ENCODE measurements around the gene HS3ST2. TPM values are rescaled to one million over a fixed set of nuclear protein-coding genes. Genes with fewer than 3 reads are reported as not detected.

HS3ST2 gene
- total RNA-seq, 4 donors from 2014 or later, result 0.87 to 3.0 (median 2.3) TPM

DNA sequence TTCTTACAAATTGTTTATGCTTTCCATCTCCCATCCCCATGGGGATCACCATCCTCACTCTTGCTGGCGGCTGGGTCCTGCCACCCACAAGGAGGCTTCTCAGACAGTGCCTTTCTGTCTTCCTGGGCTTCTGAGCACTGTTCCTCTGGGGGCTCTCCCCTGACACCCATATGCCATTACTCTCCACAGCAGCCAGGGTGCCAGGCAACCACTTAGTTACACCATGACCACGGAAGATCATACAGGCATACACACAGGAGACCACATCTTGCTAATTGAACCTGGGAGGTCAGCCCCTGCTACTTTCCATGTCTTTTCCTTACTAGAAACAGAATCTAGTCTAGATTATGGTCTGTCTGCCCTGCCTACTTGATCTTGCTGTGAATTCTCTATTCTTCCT lies 27.7 kb upstream of the HS3ST2 start:
- Histone ChIP-seq H3K27ac (no peak overlapping the region), H3K4me3 (no peak overlapping the region), H3K9me3 (no peaks in the 10 kb centered on the region), H3K27me3 (no peaks in the 10 kb centered on the region), H3K4me1 (no peaks in the 10 kb centered on the region), H3K36me3 (no peaks in the 10 kb centered on the region)
- TF ChIP-seq, protein P1, sequence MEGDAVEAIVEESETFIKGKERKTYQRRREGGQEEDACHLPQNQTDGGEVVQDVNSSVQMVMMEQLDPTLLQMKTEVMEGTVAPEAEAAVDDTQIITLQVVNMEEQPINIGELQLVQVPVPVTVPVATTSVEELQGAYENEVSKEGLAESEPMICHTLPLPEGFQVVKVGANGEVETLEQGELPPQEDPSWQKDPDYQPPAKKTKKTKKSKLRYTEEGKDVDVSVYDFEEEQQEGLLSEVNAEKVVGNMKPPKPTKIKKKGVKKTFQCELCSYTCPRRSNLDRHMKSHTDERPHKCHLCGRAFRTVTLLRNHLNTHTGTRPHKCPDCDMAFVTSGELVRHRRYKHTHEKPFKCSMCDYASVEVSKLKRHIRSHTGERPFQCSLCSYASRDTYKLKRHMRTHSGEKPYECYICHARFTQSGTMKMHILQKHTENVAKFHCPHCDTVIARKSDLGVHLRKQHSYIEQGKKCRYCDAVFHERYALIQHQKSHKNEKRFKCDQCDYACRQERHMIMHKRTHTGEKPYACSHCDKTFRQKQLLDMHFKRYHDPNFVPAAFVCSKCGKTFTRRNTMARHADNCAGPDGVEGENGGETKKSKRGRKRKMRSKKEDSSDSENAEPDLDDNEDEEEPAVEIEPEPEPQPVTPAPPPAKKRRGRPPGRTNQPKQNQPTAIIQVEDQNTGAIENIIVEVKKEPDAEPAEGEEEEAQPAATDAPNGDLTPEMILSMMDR (IDR thresholded peaks at IDR 0.05), result no peak
- TF ChIP-seq POLR2A (IDR thresholded peaks at IDR 0.05) (no peak), EP300 (IDR thresholded peaks at IDR 0.05) (no peak)
- no peak for DNase-seq (ENCODE audit: low spot score in 2 of 2)
- WGBS, 2 donors, result 85 to 89% methylated on average over 2 of the region's 2 CpGs

DNA sequence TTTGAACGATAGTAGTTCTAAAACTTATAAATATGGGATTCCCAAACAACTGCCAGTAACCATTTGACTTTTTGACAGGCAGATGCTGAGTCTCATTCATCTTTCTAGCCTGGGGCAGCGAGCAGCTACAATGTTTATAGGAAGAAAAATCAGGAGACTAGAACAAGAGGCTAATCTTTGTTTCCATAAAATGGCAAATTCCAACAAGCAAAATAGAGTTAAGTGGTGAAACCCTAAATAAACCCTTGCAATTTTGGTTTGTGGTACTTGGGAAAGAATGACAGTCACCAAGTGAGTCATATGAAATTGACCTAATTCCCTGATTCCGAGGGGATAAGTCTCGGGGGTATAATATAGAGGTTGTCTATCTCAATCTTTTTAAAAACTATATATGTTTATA lies 27.3 kb upstream of the HS3ST2 start:
- H3K27me3 ChIP-seq, result no peaks in the 10 kb centered on the region
- TF ChIP-seq, protein P1 (IDR thresholded peaks at IDR 0.05), result no peak
- TF ChIP-seq POLR2A (IDR thresholded peaks at IDR 0.05) (no peak), EP300 (IDR thresholded peaks at IDR 0.05) (no peak)

DNA sequence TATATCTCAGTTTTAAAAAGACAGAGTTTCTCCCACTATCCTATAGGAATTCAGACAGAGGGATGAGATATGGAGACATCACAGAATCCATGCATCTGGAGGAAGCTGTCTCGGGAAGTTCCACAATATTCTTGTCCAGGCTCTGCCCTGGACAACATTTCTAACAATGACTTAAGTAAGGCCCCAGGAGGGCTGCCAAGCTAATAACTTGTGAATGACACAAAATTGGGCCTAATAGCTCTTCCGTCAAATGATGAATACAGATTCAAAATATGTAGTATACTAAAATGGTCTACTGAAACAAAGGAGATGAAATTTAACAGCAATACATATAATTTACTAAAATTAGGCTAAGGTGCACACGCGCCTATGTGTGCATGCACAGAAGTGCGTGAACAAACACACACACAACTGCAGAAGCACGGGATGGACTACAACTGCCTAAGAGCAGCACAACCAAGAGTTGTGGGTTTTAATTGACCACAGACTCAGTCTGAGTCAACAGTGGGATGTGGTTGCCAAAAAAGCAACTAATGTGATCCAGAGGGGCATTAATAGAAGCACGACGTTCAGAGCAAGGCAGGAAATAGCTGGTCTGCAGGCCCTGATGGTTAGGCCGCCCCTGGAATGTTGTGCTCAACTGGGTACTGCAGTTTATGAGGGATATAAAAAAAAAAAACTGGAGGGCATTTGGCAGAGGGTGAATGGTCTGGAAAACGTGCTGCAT lies 26.3 kb upstream of the HS3ST2 start:
- H3K27me3 ChIP-seq, result no peaks in the 10 kb centered on the region
- 40 to 48% methylated on average over 10 of the region's 10 CpGs for WGBS, 2 donors
- no peaks in the 10 kb centered on the region for H3K36me3 ChIP-seq
- no peak overlapping the region for H3K27ac ChIP-seq
- no peaks in the 10 kb centered on the region for H3K4me1 ChIP-seq
- no peaks in the 10 kb centered on the region for H3K9me3 ChIP-seq
- DNase-seq (ENCODE audit: low spot score in 2 of 2), result no peak
- TF ChIP-seq EP300 (IDR thresholded peaks at IDR 0.05), result no peak
- TF ChIP-seq, protein P1 (IDR thresholded peaks at IDR 0.05), result no peak
- no peak for TF ChIP-seq POLR2A (IDR thresholded peaks at IDR 0.05)
- H3K4me3 ChIP-seq, result no peak overlapping the region

More for the DNA sequence above, 27.3 kb upstream of the HS3ST2 start:
- Histone ChIP-seq H3K4me3 (no peak overlapping the region), H3K4me1 (no peaks in the 10 kb centered on the region), H3K36me3 (no peaks in the 10 kb centered on the region), H3K27ac (no peak overlapping the region), H3K9me3 (no peaks in the 10 kb centered on the region)
- 70 to 73% methylated on average over 4 of the region's 4 CpGs for WGBS, 2 donors
- no peak for DNase-seq (ENCODE audit: low spot score in 2 of 2)

DNA sequence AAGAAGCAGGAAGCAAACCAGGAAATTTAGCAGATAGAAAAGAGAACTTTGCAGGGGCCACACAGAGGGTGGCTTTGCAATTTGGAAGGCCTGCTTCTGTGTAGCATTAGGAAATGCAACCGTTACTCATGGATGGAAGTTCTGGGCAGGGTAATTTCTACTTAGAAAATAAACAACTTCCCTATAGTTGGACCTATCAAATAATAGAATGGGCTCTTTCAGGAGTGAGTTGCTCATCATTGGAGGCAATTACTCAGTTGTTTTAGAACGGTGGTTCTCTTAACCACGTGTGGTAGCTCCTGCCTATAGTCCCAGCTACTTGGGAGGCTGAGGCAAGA lies 25.8 kb upstream of the HS3ST2 start:
- no peaks in the 10 kb centered on the region for H3K4me1 ChIP-seq
- no peak for DNase-seq (ENCODE audit: low spot score in 2 of 2)
- H3K27ac ChIP-seq, result no peak overlapping the region
- H3K9me3 ChIP-seq, result no peaks in the 10 kb centered on the region
- TF ChIP-seq, protein P1 (IDR thresholded peaks at IDR 0.05), result no peak
- TF ChIP-seq EP300 (IDR thresholded peaks at IDR 0.05), result no peak
- no peak for TF ChIP-seq POLR2A (IDR thresholded peaks at IDR 0.05)
- 7 to 24% methylated on average over 3 of the region's 3 CpGs for WGBS, 2 donors
- H3K4me3 ChIP-seq, result no peak overlapping the region
- no peaks in the 10 kb centered on the region for H3K27me3 ChIP-seq
- H3K36me3 ChIP-seq, result no peaks in the 10 kb centered on the region

DNA sequence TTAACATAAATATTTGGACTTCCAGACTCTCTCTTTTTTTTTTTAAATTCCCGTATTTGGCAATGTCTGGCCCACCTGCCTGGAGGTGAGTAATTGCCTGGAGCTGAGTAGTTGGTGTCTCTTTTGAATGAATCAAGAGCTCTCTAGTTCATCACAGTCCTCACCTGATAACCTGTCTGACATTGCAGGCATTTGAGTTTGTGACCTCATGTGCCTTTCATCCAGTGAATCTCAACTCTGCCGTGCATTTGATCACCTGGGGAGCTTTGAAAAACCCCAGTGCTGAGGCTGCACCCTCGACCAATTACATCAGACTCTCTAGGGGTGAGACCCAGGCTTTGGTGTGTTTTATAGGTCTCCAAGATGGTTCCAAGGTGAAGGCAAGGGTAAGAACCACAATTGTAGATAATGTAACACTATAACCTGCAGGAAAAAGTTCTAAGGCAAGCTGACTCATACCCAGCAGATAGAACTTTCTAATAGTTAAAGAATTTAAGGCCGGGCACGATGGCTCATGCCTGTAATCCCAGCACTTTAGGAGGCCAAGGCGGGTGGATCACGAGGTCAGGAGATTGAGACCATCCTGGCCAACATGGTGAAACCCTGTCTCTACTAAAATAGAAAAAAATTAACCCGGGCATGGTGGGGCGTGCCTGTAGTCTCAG lies 24.5 kb upstream of the HS3ST2 start:
- no peak for DNase-seq (ENCODE audit: low spot score in 2 of 2)
- WGBS, 2 donors, result 67 to 79% methylated on average over 9 of the region's 9 CpGs
- TF ChIP-seq, protein P1 (IDR thresholded peaks at IDR 0.05), result no peak
- TF ChIP-seq POLR2A (IDR thresholded peaks at IDR 0.05) (no peak), EP300 (IDR thresholded peaks at IDR 0.05) (no peak)

More for the DNA sequence above, 24.5 kb upstream of the HS3ST2 start:
- no peak overlapping the region for H3K27ac ChIP-seq
- H3K9me3 ChIP-seq, result peaks cover 0 to 10% (median 0%) of the 10 kb centered on the region in 4 donors
- H3K4me3 ChIP-seq, result no peak overlapping the region
- H3K27me3 ChIP-seq, result no peaks in the 10 kb centered on the region
- no peaks in the 10 kb centered on the region for H3K4me1 ChIP-seq
- H3K36me3 ChIP-seq, result no peaks in the 10 kb centered on the region

Data from tibial nerve (tissue), 4 donors.